HG03135 (cell line): ENCODE measurements around the gene CRYZL1.

Experiments used
- ATAC-seq: cut with Tn5 transposase; IDR thresholded peaks from one replicate; pipeline ENCODE4 v1.9.1; 2021; ENCODE audit warnings: mild to moderate bottlenecking, moderate library complexity; ENCODE audit not compliant: unreplicated experiment

The CRYZL1 gene

DNA sequence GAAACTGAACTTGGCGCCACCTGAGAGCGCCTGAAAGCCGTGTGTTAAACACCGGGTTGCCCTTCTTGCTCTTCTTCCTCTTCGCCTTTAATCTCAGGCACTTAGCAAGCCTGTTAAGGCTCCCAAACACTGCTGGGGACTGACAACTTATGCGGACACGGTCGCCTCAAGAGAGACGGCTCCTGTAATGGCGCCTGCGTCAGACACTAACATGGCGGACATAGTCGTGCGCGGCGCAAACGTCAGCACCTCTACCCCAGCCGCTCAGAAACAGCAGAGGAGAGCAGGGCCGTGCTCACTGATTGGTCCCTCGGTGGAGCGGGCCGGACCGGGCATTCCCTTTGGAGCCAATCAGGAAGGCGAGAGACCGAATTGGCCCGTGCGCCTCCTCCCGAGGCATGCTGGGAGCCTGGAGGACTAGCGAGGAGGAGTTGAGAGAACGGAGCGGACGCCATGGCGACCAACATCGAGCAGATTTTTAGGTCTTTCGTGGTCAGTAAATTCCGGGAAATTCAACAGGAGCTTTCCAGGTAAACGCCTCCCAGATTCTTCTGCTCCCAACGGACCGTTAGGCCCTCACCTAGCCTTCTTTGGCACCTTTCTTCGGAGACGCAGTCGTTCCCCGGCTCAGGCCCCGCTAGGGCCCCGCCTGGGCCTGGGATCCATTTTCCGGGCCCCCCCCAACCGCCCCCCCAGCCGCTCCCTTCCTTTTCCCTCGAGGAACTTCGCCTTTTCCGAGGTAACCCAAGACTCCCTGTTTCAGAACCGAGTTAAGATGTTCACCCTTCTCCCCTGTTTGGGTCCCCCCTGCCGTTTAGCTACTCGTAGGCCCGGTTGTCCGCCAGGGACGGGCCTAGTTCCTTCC, 98.7 kb downstream of the CRYZL1 start, which contains the start of gene SON:
TSS of gene SON (plus strand) at position 399 of the 865 bp plus-strand sequence. CDS start at position 454, 55 bp downstream.
- peak; percentile 90 for ATAC-seq

DNA sequence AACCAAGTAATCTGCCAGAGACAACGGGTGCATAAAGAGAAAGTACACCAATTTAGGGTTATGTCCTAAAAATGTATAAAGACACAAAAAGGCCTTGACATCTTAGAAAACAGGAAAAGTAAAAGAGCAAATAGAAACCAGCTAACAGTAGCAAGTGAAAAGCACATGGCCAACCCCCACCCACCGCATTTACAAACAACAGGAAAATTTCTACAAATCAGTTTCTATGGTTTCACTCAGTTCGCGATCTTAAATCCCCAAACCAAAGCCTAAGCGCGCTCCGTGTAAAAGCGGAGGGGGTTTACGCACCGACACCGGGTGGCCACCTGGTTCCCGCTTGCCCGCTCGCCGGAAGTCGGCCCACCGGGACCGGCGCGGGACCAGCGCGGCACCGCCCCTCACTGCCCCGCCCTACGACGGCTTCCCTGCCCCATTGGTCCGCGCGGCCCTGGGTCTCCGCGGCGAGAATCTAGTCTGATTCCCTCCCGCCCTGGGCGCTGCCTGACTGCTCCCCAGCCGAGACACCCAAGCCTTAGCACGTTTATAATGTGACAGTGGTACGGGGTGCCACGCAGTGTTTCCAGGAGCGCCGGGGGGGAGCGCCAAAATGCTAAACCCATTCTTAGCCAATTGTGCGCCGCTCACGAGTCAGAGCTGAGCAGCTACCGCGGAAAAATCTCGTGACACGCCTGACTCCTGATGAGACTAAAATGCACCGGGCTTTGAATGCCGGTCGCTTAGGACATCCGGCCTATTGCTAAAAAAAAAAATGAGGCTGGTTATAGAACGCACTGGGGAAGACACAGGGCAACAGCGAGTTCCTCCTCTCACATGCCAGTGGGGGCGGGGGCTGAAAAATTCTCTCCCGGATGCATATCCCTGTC, 99.5 kb downstream of the CRYZL1 start, which contains the start of gene GART:
TSS of gene GART (minus strand) at position 362 of the 884 bp plus-strand sequence. CDS start 2,802 bp downstream, outside the sequence.
- ATAC-seq: peak; percentile 56

DNA sequence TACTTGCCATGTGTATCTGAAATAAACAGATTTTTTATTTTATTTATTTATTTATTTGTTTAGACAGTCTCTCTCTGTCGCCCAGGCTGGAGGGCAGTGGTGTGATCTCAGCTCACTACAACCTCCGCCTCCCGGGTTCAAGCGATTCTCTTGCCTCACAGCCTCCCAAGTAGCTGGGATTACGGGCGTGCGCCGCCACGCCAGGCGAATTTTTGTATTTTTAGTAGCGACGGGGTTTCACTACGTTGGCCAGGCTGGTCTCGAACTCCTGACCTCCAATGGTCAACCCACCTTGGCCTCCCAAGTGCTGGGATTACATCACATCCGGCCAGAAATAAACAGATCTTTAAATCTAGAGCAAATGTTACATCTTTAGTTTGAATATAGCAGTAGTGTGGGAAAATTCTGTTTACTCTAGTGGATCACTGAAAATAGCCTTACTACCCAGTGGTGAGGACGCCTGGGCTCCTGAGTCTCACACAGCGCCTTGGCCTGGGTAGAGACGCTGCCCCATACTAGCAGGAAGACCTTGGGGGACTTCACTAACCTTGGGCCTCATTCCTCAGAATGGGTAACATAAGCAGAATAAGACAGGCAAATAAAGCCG, 100.3 kb downstream of the CRYZL1 start:
- no peak for ATAC-seq

DNA sequence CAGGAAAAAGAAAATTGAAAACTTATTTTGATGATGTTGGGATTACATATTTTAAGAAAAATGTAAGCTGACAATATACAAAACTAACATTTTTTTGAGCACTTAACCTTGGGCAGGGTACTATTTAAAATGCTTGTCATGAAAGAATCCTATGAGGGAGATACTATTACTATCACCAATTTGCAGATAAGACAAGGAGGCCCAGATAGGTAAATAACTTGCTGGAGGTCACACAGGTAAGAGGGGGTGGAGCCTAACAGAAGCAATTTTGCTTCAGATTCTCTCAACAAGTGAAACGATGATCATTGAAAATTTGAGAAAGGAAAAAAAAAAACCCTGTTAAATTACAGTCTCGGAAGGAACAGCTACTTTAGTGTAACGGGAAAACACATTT, 100.8 kb downstream of the CRYZL1 start:
- ATAC-seq: no peak

DNA sequence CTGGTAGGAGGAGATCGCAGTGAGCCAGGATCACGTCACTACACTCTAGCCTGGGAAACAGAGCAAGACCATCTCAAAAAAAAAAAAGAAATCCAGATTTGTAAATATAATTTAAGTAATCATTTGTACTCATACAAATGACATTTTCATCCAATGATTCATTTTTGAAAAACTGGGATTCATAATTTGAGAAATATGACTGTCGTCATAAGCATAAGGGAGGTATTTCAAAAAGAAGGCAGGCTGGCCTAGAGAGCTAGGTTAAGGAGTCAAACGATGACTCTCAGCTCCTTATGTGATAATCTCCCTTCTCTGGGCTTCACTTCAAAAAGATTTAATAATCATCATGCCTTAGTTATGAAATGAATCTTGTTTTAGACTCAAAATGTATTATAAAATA, 101.9 kb downstream of the CRYZL1 start:
- ATAC-seq: no peak
